ENCODE measurements around the gene USP6NL. TPM values are rescaled to one million over a fixed set of nuclear protein-coding genes. Genes with fewer than 3 reads are reported as not detected.
A peak's percentile ranks its signal among the peaks of the same experiment; 100 is the strongest.

The USP6NL gene
- total and polyA plus RNA-seq, 2 of the 13 experiments (the other 11 are each of a cell fraction or from before 2014, with no cell fraction given) = 10.5 to 22.9 TPM

DNA sequence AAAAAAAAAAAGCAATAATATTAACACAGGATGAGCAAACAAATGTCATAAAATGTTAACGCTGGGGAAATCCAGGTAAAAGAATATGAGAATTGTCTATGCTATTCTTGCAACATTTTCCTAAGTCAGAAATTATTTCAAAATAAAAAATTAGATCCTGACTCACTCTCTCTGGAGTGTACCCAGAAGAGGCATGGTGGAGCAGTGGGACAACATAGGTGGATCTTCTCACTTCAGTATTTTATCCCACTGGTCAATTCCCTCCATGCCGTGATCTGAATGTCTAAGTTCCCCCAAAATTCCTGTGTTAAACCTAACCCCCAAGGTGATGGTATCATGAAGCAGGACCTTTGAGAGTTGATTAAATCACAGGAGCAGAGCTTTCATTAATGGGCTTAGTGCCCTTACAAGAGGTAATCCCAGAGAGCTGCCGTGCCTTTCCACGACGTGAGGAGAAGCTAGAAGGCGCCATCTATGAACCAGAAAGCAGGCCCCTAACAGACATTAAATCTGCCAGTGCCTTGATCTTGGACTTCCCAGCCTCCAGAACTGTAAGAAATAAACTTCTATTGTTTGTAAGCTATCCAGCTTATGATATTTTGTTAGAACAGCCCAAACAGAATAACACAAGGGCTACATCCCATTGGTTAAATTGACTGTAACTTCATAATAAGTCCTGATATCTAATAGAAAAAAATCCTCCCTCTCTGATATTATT, 35.2 kb downstream of the USP6NL start:
- BruUV-seq (replicated peaks) = no TSS peak
- H3K27ac ChIP-seq (ENCODE audit: extremely low read length, insufficient read depth, low read length) = no peak overlapping the region
- TF ChIP-seq ZNF564 (CRISPR knock-in tag; IDR thresholded peaks at IDR 0.05) = peak; percentile 95; the same call in 1 of the 2 replicates
- TF ChIP-seq HNF4A (CRISPR knock-in tag; IDR thresholded peaks at IDR 0.05) = no peak
- peaks cover 10% of the 10 kb centered on the region; the same call in 1 of the 2 replicates for H4K20me1 ChIP-seq (ENCODE audit: insufficient read depth, low read length)
- no peak for ATAC-seq
- intact Hi-C loops (cut with micrococcal nuclease; ENCODE audit: unreplicated experiment) = no loop called here
- no peaks in the 10 kb centered on the region for H3K9me3 ChIP-seq (ENCODE audit: low read length)
- H3K79me2 ChIP-seq (ENCODE audit: insufficient read depth, low read length) = peaks cover 90% of the 10 kb centered on the region
- no peaks in the 10 kb centered on the region for H3K27me3 ChIP-seq (ENCODE audit: control insufficient read depth in 1 of 2, insufficient read depth in 2 of 2, low read length in 2 of 2)
- no peak overlapping the region for H3K4me2 ChIP-seq (ENCODE audit: low read depth, low read length)
- FAIRE-seq = no peak
- H3K4me3 ChIP-seq (replicated peaks in 1 of 3; ENCODE audit: insufficient read depth in 1 of 3, low read depth in 2 of 3, low read length in 3 of 3) = no peak overlapping the region
- H3K9ac ChIP-seq (ENCODE audit: insufficient read depth, low read depth, low read length) = no peak overlapping the region
- ChIA-PET CTCF (ENCODE audit: low intra/inter-chr PET ratio, low total read pairs) (no interaction called here), POLR2A (no interaction called here)
- H2AFZ ChIP-seq (ENCODE audit: low read length) = no peak overlapping the region
- DNase-seq (ENCODE audit: low spot score) = no peak
- peaks cover 42% of the 10 kb centered on the region for H3K4me1 ChIP-seq (ENCODE audit: insufficient read depth, low read length)
- H3K36me3 ChIP-seq (replicated peaks in 1 of 2; ENCODE audit: control insufficient read depth in 1 of 2, insufficient read depth in 2 of 2, low read length in 2 of 2) = no peaks in the 10 kb centered on the region
- in situ Hi-C loops (cut with HindIII; ENCODE audit: extremely low pct_ligation_motif_present, low pct_unique_long_range_greater_than_20kb) = no loop called here
- 94% methylated on average over 6 of the region's 6 CpGs for WGBS (ENCODE audit: low lambda C conversion rate)

GRCh38 chr10:11573497-11573896, 38.0 kb downstream of the USP6NL start:
- in situ Hi-C loops (cut with HindIII; ENCODE audit: extremely low pct_ligation_motif_present, low pct_unique_long_range_greater_than_20kb) (no loop called here), intact Hi-C loops (cut with micrococcal nuclease; ENCODE audit: unreplicated experiment) (no loop called here)
- no peak for ATAC-seq
- ChIA-PET CTCF (ENCODE audit: low intra/inter-chr PET ratio, low total read pairs) (no interaction called here), POLR2A (no interaction called here)
- no peak overlapping the region for H3K4me3 ChIP-seq (replicated peaks in 1 of 3; ENCODE audit: insufficient read depth in 1 of 3, low read depth in 2 of 3, low read length in 3 of 3)
- H3K27ac ChIP-seq (ENCODE audit: extremely low read length, insufficient read depth, low read length) = no peak overlapping the region
- TF ChIP-seq ZFY (CRISPR knock-in tag; IDR thresholded peaks at IDR 0.05) (no peak), RBM22 (optimal IDR thresholded peaks at IDR 0.05; ENCODE audit: low read length) (peak; percentile 45)
- H4K20me1 ChIP-seq (ENCODE audit: insufficient read depth, low read length) = peaks cover 8% of the 10 kb centered on the region; the same call in 1 of the 2 replicates
- DNase-seq (ENCODE audit: low spot score) = no peak
- BruUV-seq (replicated peaks) = no TSS peak
- peaks cover 19% of the 10 kb centered on the region for H3K4me1 ChIP-seq (ENCODE audit: insufficient read depth, low read length)
- no peaks in the 10 kb centered on the region for H3K27me3 ChIP-seq (ENCODE audit: control insufficient read depth in 1 of 2, insufficient read depth in 2 of 2, low read length in 2 of 2)
- no peak for FAIRE-seq
- H3K79me2 ChIP-seq (ENCODE audit: insufficient read depth, low read length) = peaks cover 90% of the 10 kb centered on the region
- H3K9me3 ChIP-seq (ENCODE audit: low read length) = no peaks in the 10 kb centered on the region
- no peak overlapping the region for H3K4me2 ChIP-seq (ENCODE audit: low read depth, low read length)
- no peaks in the 10 kb centered on the region; a peak in 1 of 5 replicates for H3K36me3 ChIP-seq (replicated peaks in 1 of 2; ENCODE audit: control insufficient read depth in 1 of 2, insufficient read depth in 2 of 2, low read length in 2 of 2)
- no peak overlapping the region for H3K9ac ChIP-seq (ENCODE audit: insufficient read depth, low read depth, low read length)
- WGBS (ENCODE audit: low lambda C conversion rate) = 96% methylated on average over 3 of the region's 3 CpGs
- no peak overlapping the region for H2AFZ ChIP-seq (ENCODE audit: low read length)

All from HepG2 (cell line).